H4 (cell line): ENCODE measurements around the gene REXO5. TPM values are rescaled to one million over a fixed set of nuclear protein-coding genes. Genes with fewer than 3 reads are reported as not detected.
"Not testable (repeated sequence)": the region's sequence is repeated elsewhere in the genome, so short reads cannot be mapped to it uniquely, and the experiment has no call there.

Experiments
- DNase-seq: peaks from one replicate; pipeline ENCODE4 v3.0.0-alpha.2; 2015; ENCODE audit warnings: low spot score
- total RNA-seq: library from RNA; depleted of rRNA; stranded (reverse); fragments of >200 nt; shearing (Covaris generic); gene quantifications from 2 replicates; pipeline ENCODE4 v1.2.3, GENCODE V29; 2014

REXO5 gene
- total RNA-seq, 1 experiment from 2014 or later = 4.2 TPM

DNA sequence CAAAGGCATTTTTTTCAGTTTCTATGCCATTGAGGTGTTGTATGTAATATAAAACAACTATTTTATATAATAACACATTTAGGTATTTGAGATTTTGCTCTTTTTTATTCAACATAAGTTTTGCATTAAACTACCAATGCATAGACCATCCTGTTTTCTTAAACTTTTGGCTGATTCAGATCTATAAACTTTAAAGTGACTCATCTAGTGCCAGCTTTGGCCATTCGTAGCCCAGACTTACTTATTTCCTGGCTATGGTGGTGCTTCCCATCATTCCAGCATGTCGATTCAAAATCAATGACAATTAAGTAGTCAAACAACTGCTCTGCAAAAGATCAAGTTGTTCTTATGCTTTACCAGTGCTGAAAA lies 3.2 kb upstream of the REXO5 start:
- DNase-seq = no peak

- DNase-seq = no peak
Observed at GRCh38 chr16:20803561-20804214, 2.6 kb upstream of the REXO5 start.

DNA sequence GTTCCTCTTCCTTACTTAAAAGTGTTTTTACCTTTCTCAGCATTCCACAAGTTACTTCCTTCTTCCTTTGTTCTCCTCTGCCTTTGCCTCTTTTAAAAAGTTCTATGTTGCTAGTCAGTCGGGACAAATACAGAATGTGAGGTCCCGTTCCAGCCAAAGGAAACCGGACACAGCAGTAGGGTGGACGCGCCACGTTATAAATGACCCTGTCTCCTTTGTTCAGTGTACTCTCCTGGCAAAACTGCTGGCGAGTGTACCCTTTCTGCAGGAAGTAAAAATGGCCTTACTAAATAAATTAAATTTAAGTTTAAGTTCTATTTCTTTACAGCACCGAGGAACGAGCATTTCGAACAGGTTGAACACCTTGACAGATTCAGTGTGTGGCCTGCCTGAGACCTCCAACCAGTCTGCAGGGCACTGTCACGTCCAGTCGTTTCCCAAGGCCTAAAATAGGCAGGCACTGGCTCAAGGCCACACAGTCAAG lies 601 bp upstream of the REXO5 start:
- DNase-seq = not testable (repeated sequence)

GRCh38 chr16:20807862-20808261 lies 1.5 kb downstream of the REXO5 start:
- DNase-seq = no peak

- DNase-seq = no peak
Observed at GRCh38 chr16:20811889-20812439, 5.6 kb downstream of the REXO5 start.

DNA sequence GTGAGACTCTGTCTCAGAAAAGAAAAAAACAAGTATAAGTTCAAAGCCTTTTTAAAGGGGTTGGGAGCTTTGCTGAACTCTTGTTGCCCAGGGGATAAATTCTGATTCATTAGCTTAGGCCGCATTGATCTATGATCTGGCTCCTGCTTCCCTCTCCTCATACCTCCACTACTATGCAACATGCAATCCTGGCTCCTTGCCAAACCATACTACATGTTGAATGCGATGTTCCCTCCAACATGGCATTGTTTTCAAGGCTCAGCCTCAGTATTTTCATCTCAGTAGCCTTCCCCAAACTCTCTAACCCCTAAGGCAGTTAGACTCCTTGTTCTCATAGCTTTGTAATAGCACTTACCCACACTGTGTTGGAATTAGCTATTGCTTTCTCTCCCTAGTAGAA lies 6.2 kb downstream of the REXO5 start:
- no peak for DNase-seq

DNA sequence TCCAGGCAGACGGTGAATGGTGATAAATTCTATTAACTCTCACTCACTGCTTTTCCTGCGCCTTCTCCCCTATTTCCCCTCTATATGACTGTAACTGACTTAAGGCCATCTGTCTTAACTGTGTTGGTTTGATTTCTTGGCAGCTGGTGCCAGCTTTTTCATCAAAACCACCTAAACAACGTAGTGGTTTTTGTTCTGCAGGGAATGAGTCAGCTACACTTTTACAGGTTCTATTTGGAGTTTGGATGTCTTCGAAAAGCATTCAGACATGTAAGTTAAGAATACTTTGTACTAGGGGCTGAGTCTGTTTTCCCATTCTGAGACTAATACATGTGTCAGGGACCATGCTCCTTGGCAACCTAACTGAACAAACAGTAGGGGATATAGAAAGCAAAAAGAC lies 8.5 kb downstream of the REXO5 start:
- DNase-seq = peak; percentile 16

DNA sequence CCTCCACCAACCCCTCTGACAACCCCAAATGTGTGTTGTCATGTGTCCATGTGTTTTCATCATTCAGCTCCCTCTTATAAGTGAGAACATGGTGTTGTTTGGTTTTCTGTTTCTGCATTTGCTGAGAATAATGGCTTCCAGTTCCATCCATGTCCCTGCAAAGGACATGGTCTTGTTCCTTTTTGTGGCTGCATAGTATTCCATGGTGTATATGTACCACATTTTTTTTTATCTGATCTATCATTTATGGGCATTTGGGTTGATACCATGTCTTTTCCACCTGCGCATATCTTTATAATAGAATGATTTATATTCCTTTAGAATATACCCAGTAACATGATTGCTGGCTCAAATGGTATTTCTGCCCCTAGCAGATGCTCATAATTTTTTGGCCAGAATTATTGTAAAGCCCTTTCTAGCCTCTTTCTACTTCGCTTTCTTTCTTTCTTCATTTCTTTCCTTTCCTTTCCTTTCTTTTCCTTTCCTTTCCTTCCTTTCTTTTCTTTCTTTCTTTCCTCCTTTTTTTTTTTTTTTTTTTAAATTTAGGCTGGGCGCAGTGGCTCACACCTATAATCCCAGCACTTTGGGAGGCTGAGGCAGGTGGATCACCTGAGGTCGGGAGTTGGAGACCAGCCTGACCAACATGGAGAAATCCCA lies 12.7 kb downstream of the REXO5 start:
- DNase-seq = no peak

DNA sequence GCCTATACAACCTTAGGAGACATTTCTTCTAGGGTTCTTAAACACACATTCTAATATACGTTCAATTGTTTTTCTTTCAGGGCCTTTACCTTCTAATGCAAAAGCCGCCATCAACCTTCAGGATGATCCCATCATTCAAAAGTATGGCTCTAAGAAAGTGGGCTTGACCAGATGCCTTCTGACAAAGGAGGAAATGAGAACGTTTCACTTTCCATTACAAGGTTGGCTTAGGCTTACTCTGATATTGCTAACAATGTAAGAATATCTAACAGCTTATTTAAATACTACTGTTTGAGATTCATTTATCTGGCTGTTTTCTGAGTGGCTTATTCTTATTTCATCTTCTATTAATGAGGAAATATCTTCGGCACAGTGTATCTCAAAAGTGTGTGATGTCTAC lies 15.4 kb downstream of the REXO5 start:
- no peak for DNase-seq

DNA sequence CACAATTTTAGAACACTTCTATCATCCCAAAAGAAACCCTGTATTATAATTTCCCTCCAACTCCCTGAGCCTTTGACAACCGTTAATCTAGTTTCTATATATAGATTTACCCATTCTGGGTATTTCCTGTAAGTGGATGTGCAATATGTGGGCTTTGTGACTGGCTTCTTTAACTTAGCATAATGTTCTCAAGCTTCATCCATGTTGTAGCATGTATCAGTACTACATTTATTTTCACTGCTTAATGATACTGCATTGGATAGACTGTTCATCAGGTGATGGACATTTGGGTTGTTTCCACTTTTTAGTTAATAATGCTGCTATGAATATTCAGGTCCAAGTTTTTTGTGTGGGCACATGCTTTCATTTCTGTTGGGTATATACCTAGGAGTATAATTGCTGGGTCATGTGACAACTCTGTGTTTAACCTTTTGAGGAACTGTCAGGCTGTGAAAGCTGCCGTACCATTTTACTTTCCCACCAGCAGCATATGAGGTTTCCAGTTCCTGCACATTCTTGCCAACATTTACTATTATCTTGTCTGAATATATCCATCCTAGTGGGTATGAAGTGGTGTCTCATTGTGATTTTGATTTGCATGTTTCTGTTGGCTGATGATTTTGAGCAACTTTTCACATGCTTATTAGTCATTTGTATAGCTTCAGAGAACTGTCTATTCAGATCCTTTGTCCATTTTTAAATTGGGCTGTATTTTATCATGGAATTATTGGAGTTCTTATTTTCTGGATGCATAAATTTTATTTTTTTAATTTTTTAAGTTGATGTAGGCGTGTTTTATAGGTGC lies 16.4 kb downstream of the REXO5 start:
- no peak for DNase-seq

DNA sequence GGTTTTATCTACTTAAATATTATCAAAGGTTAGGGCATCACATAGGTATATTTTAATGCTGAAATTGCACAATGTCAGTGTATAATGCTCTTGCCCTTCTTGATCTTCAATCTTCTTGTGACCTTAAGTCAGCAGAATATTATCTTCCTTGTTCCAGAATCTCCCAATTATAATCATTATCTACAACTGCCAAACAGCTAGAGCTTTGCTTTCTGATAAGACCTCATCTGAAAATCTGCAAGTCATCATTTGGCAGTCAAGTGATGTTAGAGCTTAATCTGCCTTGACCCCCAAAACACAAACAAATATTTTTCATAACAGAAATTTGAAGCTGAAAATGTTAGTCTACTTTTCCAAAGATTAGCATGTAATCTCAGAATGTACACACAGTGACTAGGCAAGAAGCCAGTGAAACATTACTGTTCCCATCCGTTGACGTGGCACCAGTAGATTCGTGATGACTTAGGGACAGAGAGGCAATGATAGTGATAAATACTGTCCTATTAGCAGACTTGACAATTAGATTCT lies 19.8 kb downstream of the REXO5 start:
- no peak for DNase-seq

DNA sequence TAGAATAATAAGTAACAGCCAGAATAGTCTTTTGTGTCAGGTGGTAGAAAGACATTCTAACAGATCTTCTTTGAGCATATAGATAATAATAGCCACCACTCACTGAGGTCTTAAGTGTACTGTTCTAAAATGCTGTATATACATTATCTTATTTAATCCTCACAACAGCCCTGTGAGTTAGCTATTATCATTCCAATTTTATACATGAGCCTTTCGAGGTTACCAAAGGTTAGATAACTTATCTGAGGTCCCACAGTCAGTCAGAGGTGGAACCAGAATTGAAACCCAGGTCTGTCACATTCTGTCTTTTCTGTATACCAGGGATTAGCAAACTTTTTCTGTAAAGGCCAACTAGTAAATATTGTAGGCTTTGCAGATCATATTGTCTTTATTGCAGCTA lies 23.2 kb downstream of the REXO5 start:
- DNase-seq = no peak

DNA sequence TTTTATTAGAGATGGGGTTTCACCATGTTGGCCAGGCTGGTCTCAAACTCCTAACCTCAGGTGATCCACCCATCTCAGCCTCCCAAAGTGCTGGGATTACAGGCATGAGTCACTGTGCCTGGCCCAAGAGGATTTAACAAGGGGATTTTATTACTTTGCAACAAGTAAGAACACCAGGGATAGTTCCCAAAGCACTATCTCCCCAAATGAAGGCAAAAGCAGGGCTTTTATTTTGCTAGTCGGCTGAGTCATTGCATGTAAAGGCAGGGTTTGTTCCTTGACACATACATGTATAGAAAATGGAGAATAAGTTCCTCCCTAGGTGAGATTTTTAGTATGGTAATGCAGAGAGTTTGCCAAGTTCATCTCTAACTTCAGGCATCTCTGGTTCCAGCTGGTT lies 24.0 kb downstream of the REXO5 start:
- DNase-seq = no peak

GRCh38 chr16:20833086-20833485 lies 26.8 kb downstream of the REXO5 start:
- no peak for DNase-seq

GRCh38 chr16:20838240-20838639 lies 31.9 kb downstream of the REXO5 start:
- no peak for DNase-seq

DNA sequence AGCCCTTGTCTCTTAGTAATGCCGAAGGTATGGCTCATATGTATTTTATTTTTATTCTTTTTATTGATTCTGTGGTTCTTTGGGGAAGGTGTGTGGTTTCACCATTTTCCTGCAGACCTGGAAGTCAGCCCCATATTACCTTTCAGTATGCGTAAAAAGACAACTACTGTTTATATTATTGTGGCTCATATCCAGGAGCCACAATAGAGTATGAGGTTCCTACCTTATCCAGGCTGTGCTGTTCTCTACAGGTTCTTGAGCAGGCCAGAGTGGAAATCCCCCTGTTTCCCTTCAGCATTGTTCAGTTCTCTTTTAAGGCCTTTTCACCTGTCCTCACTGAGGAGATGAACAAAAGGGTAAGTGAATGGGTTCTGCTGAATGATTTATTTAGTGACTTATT lies 33.2 kb downstream of the REXO5 start:
- DNase-seq = no peak

DNA sequence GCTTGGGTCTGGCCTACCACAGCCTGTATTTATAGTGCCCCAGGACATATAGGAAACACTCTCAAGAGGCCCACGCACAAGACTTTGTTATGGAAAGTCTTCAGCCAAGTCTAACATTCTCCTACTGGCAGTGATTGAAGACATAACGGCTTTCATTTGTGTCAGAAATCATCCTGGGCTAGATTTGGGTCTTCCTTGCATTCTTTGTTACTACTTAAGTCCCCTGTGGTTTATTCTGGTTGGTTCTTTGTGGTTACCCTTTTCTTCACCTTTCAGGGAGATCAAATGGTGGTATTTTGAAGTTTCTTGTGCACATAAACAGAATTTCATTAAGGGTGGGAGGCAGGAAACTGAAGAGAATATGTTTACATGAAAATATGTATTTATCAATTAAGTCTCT lies 37.7 kb downstream of the REXO5 start:
- no peak for DNase-seq

DNA sequence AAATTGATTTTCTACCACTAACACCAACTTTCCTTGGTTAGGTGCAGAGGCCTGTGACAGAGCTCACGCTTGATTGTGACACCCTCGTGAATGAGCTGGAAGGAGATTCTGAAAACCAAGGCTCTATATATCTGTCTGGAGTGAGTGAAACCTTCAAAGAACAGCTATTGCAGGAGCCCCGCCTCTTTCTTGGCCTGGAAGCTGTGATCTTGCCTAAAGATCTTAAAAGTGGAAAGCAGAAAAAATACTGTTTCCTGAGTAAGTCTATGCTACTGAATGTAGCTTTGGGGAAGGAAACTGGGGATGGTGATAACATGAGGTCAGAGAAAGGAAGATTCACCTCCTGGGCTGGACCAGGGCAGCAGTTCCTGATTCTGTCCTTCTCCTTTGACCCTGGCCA lies 38.3 kb downstream of the REXO5 start:
- no peak for DNase-seq

DNA sequence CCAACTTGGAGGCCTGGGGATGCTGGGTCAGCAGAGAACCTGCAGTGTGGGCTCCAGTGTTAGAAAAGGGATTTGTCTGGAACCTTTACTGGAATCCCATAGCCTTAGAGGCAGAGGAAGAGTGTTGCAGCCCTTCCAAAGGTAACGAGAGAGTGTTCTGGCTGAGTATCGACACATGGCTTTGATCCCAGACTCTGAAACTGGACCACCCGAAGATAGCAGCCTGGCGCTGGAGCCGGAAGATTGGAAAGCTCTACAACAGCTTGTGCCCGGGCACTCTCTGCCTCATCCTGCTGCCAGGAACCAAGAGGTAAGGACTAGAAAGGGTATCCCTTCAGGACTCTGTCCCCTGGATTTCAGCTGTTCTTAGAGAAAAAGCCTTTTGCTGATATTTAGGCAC lies 39.7 kb downstream of the REXO5 start:
- no peak for DNase-seq

GRCh38 chr16:20846551-20846950 lies 40.2 kb downstream of the REXO5 start:
- no peak for DNase-seq

DNA sequence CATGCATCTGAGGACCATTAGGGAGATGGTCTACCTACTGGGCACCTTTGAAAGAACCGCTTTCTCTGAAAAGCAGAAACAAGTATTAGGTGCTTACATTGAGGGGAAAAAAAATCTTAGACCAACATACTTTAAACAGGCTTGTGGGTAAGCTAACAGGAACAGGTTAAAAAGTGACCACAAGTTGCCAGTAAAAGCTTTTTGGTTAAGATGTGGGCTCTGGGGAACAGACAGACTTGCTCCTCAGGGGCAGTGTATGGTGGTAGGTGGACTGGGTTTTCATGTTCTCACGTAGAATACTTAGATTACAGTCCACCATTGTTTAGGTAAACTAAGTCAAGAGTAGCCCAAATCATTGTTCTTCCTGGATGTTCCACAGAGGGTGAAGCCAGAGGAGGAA lies 41.2 kb downstream of the REXO5 start:
- DNase-seq = no peak
